ENCODE results near the gene TLL2.

DNA sequence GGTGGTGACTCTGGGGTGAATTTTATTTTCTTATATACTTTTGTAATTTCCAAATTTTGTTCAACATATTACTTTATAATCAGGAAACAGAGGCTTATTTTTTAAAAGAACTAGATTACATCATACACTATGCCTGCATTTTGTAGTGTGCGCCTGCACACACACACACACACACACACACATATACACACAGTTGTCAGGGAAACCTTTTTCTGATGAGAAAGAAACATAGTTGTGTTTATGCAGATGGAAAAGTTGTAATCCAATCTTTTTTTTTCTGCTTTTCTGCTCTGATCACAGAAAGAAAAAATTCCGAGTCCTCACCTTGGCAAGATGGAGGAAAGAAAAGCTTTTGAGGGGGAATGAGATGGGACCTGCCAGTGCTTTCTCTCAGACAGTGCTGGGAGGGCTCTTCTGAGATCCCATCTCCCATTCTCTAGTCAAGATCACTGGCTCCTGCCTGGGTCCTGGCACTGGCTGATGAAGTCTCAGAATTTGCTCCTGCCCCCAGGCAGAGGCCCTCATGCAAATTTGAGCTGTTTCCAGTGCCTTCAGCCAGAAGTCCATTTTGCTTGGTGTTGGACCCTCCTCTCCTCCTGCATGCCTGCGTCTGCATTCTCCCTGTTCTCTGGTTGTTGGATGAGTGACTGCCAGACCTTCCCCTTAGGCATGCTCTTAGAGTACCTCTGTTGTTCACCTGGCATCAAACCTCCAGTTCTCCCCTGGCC is 59.7 kb downstream of the TLL2 start:
- TF ChIP-seq, protein P1, sequence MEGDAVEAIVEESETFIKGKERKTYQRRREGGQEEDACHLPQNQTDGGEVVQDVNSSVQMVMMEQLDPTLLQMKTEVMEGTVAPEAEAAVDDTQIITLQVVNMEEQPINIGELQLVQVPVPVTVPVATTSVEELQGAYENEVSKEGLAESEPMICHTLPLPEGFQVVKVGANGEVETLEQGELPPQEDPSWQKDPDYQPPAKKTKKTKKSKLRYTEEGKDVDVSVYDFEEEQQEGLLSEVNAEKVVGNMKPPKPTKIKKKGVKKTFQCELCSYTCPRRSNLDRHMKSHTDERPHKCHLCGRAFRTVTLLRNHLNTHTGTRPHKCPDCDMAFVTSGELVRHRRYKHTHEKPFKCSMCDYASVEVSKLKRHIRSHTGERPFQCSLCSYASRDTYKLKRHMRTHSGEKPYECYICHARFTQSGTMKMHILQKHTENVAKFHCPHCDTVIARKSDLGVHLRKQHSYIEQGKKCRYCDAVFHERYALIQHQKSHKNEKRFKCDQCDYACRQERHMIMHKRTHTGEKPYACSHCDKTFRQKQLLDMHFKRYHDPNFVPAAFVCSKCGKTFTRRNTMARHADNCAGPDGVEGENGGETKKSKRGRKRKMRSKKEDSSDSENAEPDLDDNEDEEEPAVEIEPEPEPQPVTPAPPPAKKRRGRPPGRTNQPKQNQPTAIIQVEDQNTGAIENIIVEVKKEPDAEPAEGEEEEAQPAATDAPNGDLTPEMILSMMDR (IDR thresholded peaks at IDR 0.05), result no peak
- TF ChIP-seq POLR2A (IDR thresholded peaks at IDR 0.05), result no peak
